ENCODE data around the gene PLTP.

- TF ChIP-seq FOXK2 (IDR thresholded peaks at IDR 0.05), result no peak
- TF ChIP-seq, protein P1, sequence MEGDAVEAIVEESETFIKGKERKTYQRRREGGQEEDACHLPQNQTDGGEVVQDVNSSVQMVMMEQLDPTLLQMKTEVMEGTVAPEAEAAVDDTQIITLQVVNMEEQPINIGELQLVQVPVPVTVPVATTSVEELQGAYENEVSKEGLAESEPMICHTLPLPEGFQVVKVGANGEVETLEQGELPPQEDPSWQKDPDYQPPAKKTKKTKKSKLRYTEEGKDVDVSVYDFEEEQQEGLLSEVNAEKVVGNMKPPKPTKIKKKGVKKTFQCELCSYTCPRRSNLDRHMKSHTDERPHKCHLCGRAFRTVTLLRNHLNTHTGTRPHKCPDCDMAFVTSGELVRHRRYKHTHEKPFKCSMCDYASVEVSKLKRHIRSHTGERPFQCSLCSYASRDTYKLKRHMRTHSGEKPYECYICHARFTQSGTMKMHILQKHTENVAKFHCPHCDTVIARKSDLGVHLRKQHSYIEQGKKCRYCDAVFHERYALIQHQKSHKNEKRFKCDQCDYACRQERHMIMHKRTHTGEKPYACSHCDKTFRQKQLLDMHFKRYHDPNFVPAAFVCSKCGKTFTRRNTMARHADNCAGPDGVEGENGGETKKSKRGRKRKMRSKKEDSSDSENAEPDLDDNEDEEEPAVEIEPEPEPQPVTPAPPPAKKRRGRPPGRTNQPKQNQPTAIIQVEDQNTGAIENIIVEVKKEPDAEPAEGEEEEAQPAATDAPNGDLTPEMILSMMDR (CRISPR knock-in tag; IDR thresholded peaks at IDR 0.05), result no peak
- TF ChIP-seq SMAD3 (CRISPR knock-in tag; IDR thresholded peaks at IDR 0.05), result no peak
- no peak for TF ChIP-seq FOXP4 (CRISPR knock-in tag; IDR thresholded peaks at IDR 0.05)
- TF ChIP-seq ERF (CRISPR knock-in tag; IDR thresholded peaks at IDR 0.05), result no peak
- TF ChIP-seq RARA (CRISPR knock-in tag; IDR thresholded peaks at IDR 0.05), result no peak
- no peak for TF ChIP-seq ZBTB40 (IDR thresholded peaks at IDR 0.05)
- no peak for TF ChIP-seq ZBTB40 (CRISPR knock-in tag; IDR thresholded peaks at IDR 0.05)
- TF ChIP-seq ZBTB34 (CRISPR knock-in tag; IDR thresholded peaks at IDR 0.05), result no peak
Observed at GRCh38 chr20:45943613-45944012, 31.7 kb upstream of the PLTP start.

Data from HepG2 (cell line).